IPS-15b (cell line): ENCODE results near the gene LSM12.
"Not testable (repeated sequence)": the region's sequence is repeated elsewhere in the genome, so short reads cannot be mapped to it uniquely, and the experiment has no call there.

Experiments
- H3K27me3 ChIP-seq: one replicate; pipeline ENCODE4 v1.6.1; 2013; ENCODE audit warnings: low read length; ENCODE audit not compliant: control insufficient read depth, insufficient read depth
- H3K36me3 ChIP-seq: one replicate; pipeline ENCODE4 v1.6.1; 2013; ENCODE audit warnings: low read length; ENCODE audit not compliant: control insufficient read depth, insufficient read depth
- H3K4me1 ChIP-seq: one replicate; pipeline ENCODE4 v1.6.1; 2013; ENCODE audit warnings: mild to moderate bottlenecking, low read length; ENCODE audit not compliant: control insufficient read depth, insufficient read depth
- H3K4me3 ChIP-seq: one replicate; pipeline ENCODE4 v1.5.1; 2013; ENCODE audit warnings: low read depth, low read length
- H3K9ac ChIP-seq: one replicate; pipeline ENCODE4 v1.6.1; 2013; ENCODE audit warnings: low read depth, mild to moderate bottlenecking, low read length
- H3K9me3 ChIP-seq: one replicate; pipeline ENCODE4 v1.6.1; 2013; ENCODE audit warnings: mild to moderate bottlenecking, low read length; ENCODE audit not compliant: control insufficient read depth, insufficient read depth

LSM12 gene

DNA sequence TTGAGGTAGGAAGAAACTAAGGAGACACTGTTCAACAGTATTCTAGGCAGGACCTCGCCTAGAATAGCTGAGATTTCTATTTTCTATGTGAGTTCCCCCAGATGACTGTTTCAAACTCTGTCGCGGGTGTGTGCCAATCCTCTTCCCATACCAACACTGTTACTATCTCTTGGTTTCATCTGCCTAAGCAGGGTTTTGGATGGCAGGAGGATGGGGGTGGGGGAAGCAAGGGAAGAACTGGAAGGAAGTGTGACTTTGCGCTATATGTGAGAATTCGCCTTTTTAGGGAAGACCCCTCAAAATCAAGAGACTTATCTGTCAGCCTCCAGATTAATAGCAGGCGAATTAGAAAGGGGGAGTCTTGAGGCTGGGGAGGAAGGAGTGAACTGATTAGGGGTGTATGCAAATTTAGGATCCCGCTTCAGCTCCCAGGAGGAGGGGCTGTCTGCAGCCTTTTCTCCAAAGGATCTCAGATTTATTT lies 3.5 kb upstream of the LSM12 start:
- Histone ChIP-seq H3K36me3 (peaks cover 7% of the 10 kb centered on the region), H3K27me3 (no peaks in the 10 kb centered on the region), H3K9me3 (no peaks in the 10 kb centered on the region), H3K4me3 (peak overlapping the region; percentile 66), H3K9ac (peak overlapping the region; percentile 1), H3K4me1 (no peaks in the 10 kb centered on the region)

- Histone ChIP-seq H3K27me3 (no peaks in the 10 kb centered on the region), H3K4me3 (no peak overlapping the region), H3K4me1 (peaks cover 5% of the 10 kb centered on the region), H3K36me3 (peaks cover 14% of the 10 kb centered on the region), H3K9me3 (no peaks in the 10 kb centered on the region), H3K9ac (no peak overlapping the region)
Observed at GRCh38 chr17:44067545-44067940, 1.1 kb upstream of the LSM12 start.

GRCh38 chr17:44065668-44066203 lies 735 bp downstream of the LSM12 start:
- Histone ChIP-seq H3K36me3 (peaks cover 22% of the 10 kb centered on the region), H3K9ac (peak overlapping the region; percentile 95), H3K4me3 (peak overlapping the region; percentile 97), H3K27me3 (no peaks in the 10 kb centered on the region), H3K9me3 (no peaks in the 10 kb centered on the region), H3K4me1 (peaks cover 5% of the 10 kb centered on the region)

- H3K4me3 ChIP-seq, result no peak overlapping the region
- H3K9ac ChIP-seq, result peak overlapping the region; percentile 24
- H3K36me3 ChIP-seq, result peaks cover 30% of the 10 kb centered on the region
Observed at GRCh38 chr17:44063704-44064639, 2.5 kb downstream of the LSM12 start.

GRCh38 chr17:44062871-44063270 lies 3.6 kb downstream of the LSM12 start:
- Histone ChIP-seq H3K36me3 (peaks cover 37% of the 10 kb centered on the region), H3K4me1 (peaks cover 5% of the 10 kb centered on the region), H3K9me3 (no peaks in the 10 kb centered on the region), H3K27me3 (no peaks in the 10 kb centered on the region), H3K4me3 (no peak overlapping the region), H3K9ac (no peak overlapping the region)

More at GRCh38 chr17:44063704-44064639, 2.5 kb downstream of the LSM12 start:
- Histone ChIP-seq H3K27me3 (no peaks in the 10 kb centered on the region), H3K9me3 (no peaks in the 10 kb centered on the region), H3K4me1 (peaks cover 5% of the 10 kb centered on the region)

GRCh38 chr17:44061446-44061845 lies 5.0 kb downstream of the LSM12 start:
- H3K36me3 ChIP-seq, result peaks cover 37% of the 10 kb centered on the region

DNA sequence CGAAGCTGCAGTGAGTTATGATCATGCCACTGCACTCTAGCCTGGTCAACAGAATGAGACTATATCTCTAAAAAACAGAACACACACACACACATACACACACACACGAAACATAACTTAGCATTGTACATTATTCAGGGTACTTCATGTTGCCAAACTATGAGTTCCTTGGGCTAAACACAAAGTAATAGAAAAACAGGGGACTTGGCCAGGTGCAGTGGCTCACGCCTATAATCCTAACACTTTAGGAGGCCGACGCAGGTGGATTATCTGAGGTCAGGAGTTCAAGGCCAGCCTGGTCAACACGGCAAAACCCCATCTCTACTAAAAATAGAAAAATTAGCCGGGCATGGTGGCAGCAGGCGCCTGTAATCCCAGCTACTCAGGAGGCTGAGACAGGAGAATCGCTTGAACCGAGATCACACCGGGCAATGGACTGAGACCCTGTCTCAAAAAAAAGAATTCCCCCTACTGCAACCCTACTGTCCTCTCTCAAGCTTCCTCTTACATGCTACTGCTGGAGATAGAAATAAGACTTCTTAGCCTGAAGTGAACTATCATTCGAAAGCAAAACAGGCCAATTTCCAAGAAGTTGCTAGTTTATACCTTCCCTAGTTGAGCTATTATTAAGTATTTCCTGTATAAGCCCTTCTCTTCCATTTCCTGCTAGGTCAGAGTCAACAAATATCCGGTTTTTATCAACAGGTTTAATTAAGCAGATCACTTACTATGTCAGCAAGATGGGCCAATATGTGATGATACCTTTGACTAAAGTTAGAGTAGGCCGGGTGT lies 7.2 kb downstream of the LSM12 start:
- peaks cover 37% of the 10 kb centered on the region for H3K36me3 ChIP-seq
- no peaks in the 10 kb centered on the region for H3K27me3 ChIP-seq
- H3K9ac ChIP-seq, result no peak overlapping the region

More at GRCh38 chr17:44061446-44061845, 5.0 kb downstream of the LSM12 start:
- Histone ChIP-seq H3K9ac (no peak overlapping the region), H3K4me3 (no peak overlapping the region), H3K4me1 (peaks cover 5% of the 10 kb centered on the region), H3K27me3 (no peaks in the 10 kb centered on the region), H3K9me3 (no peaks in the 10 kb centered on the region)

GRCh38 chr17:44053125-44053872 lies 13.2 kb downstream of the LSM12 start:
- Histone ChIP-seq H3K4me3 (no peak overlapping the region), H3K4me1 (no peaks in the 10 kb centered on the region), H3K9me3 (no peaks in the 10 kb centered on the region), H3K36me3 (peaks cover 26% of the 10 kb centered on the region), H3K27me3 (no peaks in the 10 kb centered on the region), H3K9ac (no peak overlapping the region)

More for the DNA sequence above, 7.2 kb downstream of the LSM12 start:
- Histone ChIP-seq H3K9me3 (no peaks in the 10 kb centered on the region), H3K4me3 (no peak overlapping the region), H3K4me1 (peaks cover 5% of the 10 kb centered on the region)

- Histone ChIP-seq H3K9ac (no peak overlapping the region), H3K36me3 (peaks cover 34% of the 10 kb centered on the region), H3K4me1 (peaks cover 4% of the 10 kb centered on the region), H3K4me3 (no peak overlapping the region), H3K27me3 (no peaks in the 10 kb centered on the region), H3K9me3 (no peaks in the 10 kb centered on the region)
Observed at GRCh38 chr17:44049294-44050060, 17.0 kb downstream of the LSM12 start.

GRCh38 chr17:44046893-44047292 lies 19.6 kb downstream of the LSM12 start:
- peaks cover 25% of the 10 kb centered on the region for H3K36me3 ChIP-seq

More at GRCh38 chr17:44046893-44047292, 19.6 kb downstream of the LSM12 start:
- not testable (repeated sequence) for H3K4me3 ChIP-seq, H3K9ac ChIP-seq, H3K4me1 ChIP-seq, H3K27me3 ChIP-seq, H3K9me3 ChIP-seq
